Smooth muscle cell (in vitro differentiated cells): ENCODE results near the gene SUSD3. TPM values are rescaled to one million over a fixed set of nuclear protein-coding genes. Genes with fewer than 3 reads are reported as not detected.

Experiments used
- DNase-seq: peaks from one replicate; lab custom pipeline; 2025; ENCODE audit not compliant: unreplicated experiment; lab: John Stamatoyannopoulos, UW
- H2AFZ ChIP-seq: fragments of 200-600 bp; sonication (generic); 2 replicates; pipeline ENCODE4 v1.6.0; 2016; ENCODE audit warnings: antibody characterized with exemption, low read depth, mild to moderate bottlenecking
- H3F3A ChIP-seq: fragments of 200-600 bp; sonication (generic); 2 replicates; pipeline ENCODE4 v1.6.0; 2017; ENCODE audit warnings: antibody characterized with exemption, low read depth
- H3K27ac ChIP-seq: fragments of 200-600 bp; sonication (generic); 2 replicates; pipeline ENCODE4 v1.5.1; 2016; ENCODE audit warnings: low read depth, mild to moderate bottlenecking
- H3K27me3 ChIP-seq: fragments of 200-600 bp; sonication (generic); 2 replicates; pipeline ENCODE4 v1.6.1; 2016; ENCODE audit warnings: low read depth, mild to moderate bottlenecking
- H3K36me3 ChIP-seq: fragments of 200-600 bp; sonication (generic); 2 replicates; pipeline ENCODE4 v1.5.1; 2016; ENCODE audit warnings: low read depth
- H3K4me1 ChIP-seq: fragments of 200-600 bp; sonication (generic); 2 replicates; pipeline ENCODE4 v1.5.1; 2016; ENCODE audit warnings: low read depth
- H3K4me2 ChIP-seq: fragments of 200-600 bp; sonication (generic); 2 replicates; pipeline ENCODE4 v1.6.0; 2016; ENCODE audit warnings: mild to moderate bottlenecking
- H3K4me3 ChIP-seq: fragments of 200-600 bp; sonication (generic); 2 replicates; pipeline ENCODE4 v1.5.1; 2016; ENCODE audit warnings: mild to moderate bottlenecking
- H3K79me2 ChIP-seq: fragments of 200-600 bp; sonication (generic); 2 replicates; pipeline ENCODE4 v1.6.0; 2016; ENCODE audit warnings: low read depth, mild to moderate bottlenecking
- H3K9ac ChIP-seq: fragments of 200-600 bp; sonication (generic); 2 replicates; pipeline ENCODE4 v1.6.0; 2016; ENCODE audit warnings: low read depth
- H3K9me3 ChIP-seq: fragments of 200-600 bp; sonication (generic); replicated peaks from 2 replicates; pipeline ENCODE4 v1.5.1; 2016; ENCODE audit warnings: low read depth
- H4K20me1 ChIP-seq: fragments of 200-600 bp; sonication (generic); 2 replicates; pipeline ENCODE4 v1.6.0; 2016; ENCODE audit warnings: low read depth
- WGBS: methylation state at CpG from one replicate; pipeline ENCODE4 v1.1.7; 2016; ENCODE audit warnings: low lambda C conversion rate; 5-methylcytosine and 5-hydroxymethylcytosine counted together
- polyA plus RNA-seq: library from polyadenylated mRNA; unstranded; fragments of >200 nt; fragmentation: Nextera tagmentation; extraction: Ambion mirVana; gene quantifications from 2 replicates; pipeline ENCODE4 v1.2.1, GENCODE V29; 2016
- total RNA-seq: library from RNA; depleted of rRNA; stranded (reverse); fragments of >200 nt; gene quantifications from 2 replicates; pipeline ENCODE4 v1.2.3, GENCODE V29; 2014
- TF ChIP-seq, protein P1 (sequence below): fragments of 200-600 bp; sonication (generic); IDR thresholded peaks from 2 replicates; pipeline ENCODE4 v1.5.1; 2017; ENCODE audit warnings: borderline replicate concordance, mild to moderate bottlenecking, antibody characterized with exemption; ENCODE audit not compliant: insufficient read depth, poor library complexity, severe bottlenecking

The SUSD3 gene
- total and polyA plus RNA-seq, 2 experiments from 2014 or later = 0.34 TPM; not detected in 1

- Histone ChIP-seq H3K36me3 (no peaks in the 10 kb centered on the region), H3K4me1 (peaks cover 4% of the 10 kb centered on the region), H3F3A (peaks cover 11% of the 10 kb centered on the region), H4K20me1 (peaks cover 44% of the 10 kb centered on the region), H2AFZ (no peak overlapping the region), H3K27ac (peak overlapping the region; percentile 77), H3K4me3 (peak overlapping the region; percentile 78), H3K4me2 (peak overlapping the region; percentile 92), H3K9ac (no peak overlapping the region), H3K27me3 (no peaks in the 10 kb centered on the region), H3K9me3 (no peaks in the 10 kb centered on the region), H3K79me2 (peaks cover 51% of the 10 kb centered on the region)
- 80% methylated on average over 11 of the region's 11 CpGs for WGBS
- TF ChIP-seq, protein P1, sequence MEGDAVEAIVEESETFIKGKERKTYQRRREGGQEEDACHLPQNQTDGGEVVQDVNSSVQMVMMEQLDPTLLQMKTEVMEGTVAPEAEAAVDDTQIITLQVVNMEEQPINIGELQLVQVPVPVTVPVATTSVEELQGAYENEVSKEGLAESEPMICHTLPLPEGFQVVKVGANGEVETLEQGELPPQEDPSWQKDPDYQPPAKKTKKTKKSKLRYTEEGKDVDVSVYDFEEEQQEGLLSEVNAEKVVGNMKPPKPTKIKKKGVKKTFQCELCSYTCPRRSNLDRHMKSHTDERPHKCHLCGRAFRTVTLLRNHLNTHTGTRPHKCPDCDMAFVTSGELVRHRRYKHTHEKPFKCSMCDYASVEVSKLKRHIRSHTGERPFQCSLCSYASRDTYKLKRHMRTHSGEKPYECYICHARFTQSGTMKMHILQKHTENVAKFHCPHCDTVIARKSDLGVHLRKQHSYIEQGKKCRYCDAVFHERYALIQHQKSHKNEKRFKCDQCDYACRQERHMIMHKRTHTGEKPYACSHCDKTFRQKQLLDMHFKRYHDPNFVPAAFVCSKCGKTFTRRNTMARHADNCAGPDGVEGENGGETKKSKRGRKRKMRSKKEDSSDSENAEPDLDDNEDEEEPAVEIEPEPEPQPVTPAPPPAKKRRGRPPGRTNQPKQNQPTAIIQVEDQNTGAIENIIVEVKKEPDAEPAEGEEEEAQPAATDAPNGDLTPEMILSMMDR = no peak
- no peak for DNase-seq
Measured at GRCh38 chr9:93097511-93098201, 39.2 kb downstream of the SUSD3 start.

- Histone ChIP-seq H3K9ac (peak overlapping the region; percentile 2), H3K4me1 (peaks cover 4% of the 10 kb centered on the region), H3K27me3 (no peaks in the 10 kb centered on the region), H3K9me3 (no peaks in the 10 kb centered on the region), H3K36me3 (no peaks in the 10 kb centered on the region), H3K79me2 (peaks cover 58% of the 10 kb centered on the region), H3K27ac (peak overlapping the region; percentile 77), H3K4me3 (peak overlapping the region; percentile 1), H3F3A (peaks cover 11% of the 10 kb centered on the region), H3K4me2 (peak overlapping the region; percentile 92), H2AFZ (no peak overlapping the region), H4K20me1 (peaks cover 52% of the 10 kb centered on the region)
- WGBS = 27% methylated on average over 15 of the region's 15 CpGs
- peak; percentile 65 for DNase-seq
- TF ChIP-seq, protein P1 = no peak
Measured at GRCh38 chr9:93098236-93098946, 39.9 kb downstream of the SUSD3 start.

DNA sequence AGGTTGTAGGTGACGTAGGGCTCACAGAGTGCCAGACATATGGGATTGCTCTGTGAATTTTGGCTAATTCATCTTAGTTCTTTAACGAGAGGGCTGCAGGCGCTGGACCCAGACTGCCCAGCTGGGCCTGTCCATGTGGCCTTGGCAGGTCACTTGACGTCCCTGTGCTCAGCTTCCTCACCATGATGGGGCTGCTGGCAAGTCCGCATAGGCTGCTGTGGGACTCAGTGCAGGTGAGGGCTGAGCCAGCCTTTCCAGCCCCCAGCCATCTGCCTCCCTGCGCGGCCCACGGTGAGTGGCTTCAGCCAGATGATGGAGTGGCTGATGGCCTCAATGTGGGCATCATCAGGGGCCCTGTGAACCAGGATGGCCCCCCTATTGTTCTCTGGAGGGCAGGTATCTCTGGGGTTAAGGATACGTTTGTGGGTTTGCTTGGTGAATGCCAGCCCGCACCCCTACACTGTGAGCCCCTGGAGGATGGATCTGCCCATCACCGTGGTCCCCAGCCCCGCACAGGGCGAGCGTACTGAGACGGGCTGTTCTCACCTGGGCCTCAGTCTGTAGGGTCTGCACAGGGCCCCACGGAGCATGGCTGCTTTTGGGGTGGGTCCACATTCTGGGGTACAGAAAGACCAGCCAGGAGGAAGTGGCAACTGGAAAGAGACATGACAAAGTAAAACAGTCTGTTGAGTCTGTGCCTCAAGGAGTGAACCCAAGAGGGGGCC is 41.2 kb downstream of the SUSD3 start:
- Histone ChIP-seq H3K36me3 (peaks cover 3% of the 10 kb centered on the region), H3K27ac (no peak overlapping the region), H3K79me2 (peaks cover 71% of the 10 kb centered on the region), H3K9me3 (peaks cover 5% of the 10 kb centered on the region), H3K4me2 (no peak overlapping the region), H3F3A (peaks cover 11% of the 10 kb centered on the region), H3K4me1 (peaks cover 4% of the 10 kb centered on the region), H3K4me3 (no peak overlapping the region), H3K9ac (no peak overlapping the region), H2AFZ (no peak overlapping the region), H3K27me3 (no peaks in the 10 kb centered on the region), H4K20me1 (peaks cover 65% of the 10 kb centered on the region)
- TF ChIP-seq, protein P1 = no peak
- 96% methylated on average over 16 of the region's 16 CpGs for WGBS
- no peak for DNase-seq
